HG02623 (cell line): ENCODE measurements around the gene LAMC1.

Source experiments
- ATAC-seq: cut with Tn5 transposase; IDR thresholded peaks from one replicate; pipeline ENCODE4 v1.9.1; 2021; ENCODE audit warnings: moderate library complexity; ENCODE audit not compliant: unreplicated experiment

LAMC1 gene

DNA sequence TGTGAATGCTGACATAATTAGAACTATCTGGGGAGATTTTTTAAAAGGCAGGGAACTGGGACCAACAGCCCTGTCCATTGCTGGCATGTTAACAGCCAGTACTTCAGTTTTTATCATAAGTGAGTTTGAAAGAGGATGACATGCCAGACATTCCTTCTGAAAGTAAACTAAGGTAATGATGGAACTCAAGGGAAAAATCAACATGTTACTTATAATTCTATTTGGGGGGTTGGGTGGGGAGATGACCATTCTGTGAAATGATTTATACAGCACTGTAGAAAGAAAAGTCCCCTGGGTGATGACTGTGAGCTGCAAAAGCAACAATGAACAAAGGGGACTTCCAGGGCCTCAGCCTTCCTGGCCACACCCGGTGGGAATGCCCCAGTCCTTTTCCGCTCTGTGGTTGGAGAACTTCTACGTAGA lies 157.4 kb downstream of the LAMC1 start:
- ATAC-seq: peak; percentile 68

DNA sequence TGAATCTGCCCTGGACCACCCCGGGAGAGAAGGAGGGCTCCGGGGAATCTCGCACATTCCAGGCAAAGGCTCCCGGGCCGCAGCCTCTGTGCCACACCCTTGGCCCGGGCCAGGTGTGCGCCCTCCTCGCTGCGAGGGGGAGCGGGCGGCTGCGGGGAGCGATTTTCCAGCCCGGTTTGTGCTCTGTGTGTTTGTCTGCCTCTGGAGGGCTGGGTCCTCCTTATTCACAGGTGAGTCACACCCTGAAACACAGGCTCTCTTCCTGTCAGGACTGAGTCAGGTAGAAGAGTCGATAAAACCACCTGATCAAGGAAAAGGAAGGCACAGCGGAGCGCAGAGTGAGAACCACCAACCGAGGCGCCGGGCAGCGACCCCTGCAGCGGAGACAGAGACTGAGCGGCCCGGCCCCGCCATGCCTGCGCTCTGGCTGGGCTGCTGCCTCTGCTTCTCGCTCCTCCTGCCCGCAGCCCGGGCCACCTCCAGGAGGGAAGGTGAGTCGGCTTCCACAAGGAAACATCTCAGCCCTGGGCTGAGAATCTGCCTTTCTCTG lies 162.8 kb downstream of the LAMC1 start, which contains the start of gene LAMC2:
TSS of gene LAMC2 (plus strand) at position 324 of the 550 bp plus-strand sequence. CDS start at position 413, 89 bp downstream.
- ATAC-seq: no peak

DNA sequence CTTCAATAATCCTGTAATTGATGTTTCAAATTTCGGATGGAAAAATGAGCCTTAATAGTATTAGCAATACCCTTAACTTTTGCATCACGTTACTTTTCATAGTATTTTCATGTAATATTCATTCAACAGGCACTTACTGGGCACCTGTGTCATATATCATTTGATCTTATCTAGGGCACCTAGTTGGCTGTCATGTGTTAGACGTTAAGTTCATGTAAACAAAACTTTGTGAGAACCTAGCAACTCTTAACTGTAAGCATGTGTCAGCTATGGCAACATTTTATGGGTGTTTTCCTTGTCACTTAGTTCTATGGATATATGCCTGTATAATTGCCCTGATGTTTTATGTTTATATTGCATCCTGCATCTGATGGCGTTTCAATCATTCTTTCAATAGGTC lies 163.6 kb downstream of the LAMC1 start:
- no peak for ATAC-seq

DNA sequence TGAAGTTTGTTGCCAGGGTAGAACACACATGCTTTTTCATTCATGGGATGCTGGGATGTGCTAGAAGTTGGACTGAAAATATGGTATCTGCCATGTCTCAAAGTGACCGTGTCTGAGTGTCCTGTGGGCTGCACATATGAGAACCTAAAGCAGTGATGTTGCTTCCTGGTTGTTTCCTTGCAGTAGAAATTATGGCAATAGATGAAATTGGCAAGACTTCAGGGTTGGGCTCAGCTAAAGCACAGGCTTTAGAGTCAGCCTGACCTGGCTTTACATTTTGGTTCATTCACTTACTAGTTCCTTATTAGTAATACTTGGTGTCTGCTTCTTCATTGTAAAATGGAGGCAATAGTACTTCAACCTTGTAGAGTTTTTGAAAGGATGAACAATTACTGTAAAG lies 165.0 kb downstream of the LAMC1 start:
- ATAC-seq: no peak

DNA sequence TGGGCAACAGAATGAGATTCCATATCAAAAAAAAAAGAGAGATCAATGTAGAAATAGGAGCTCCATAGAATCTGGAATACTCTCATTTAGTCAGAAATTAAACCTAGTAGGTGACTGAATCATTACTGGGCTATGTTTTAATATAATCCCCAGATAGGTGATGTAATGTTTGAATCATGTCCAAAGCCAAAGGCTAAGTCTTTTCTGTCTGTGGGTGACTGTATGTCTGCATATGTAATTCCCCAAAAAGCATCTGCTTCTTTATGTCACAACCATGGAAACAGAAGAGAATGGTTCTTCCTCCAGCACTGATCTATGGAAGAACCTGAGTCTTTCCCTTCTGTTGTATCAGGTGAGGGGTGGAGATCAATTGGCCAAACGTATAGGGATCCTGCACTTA lies 168.6 kb downstream of the LAMC1 start:
- no peak for ATAC-seq

DNA sequence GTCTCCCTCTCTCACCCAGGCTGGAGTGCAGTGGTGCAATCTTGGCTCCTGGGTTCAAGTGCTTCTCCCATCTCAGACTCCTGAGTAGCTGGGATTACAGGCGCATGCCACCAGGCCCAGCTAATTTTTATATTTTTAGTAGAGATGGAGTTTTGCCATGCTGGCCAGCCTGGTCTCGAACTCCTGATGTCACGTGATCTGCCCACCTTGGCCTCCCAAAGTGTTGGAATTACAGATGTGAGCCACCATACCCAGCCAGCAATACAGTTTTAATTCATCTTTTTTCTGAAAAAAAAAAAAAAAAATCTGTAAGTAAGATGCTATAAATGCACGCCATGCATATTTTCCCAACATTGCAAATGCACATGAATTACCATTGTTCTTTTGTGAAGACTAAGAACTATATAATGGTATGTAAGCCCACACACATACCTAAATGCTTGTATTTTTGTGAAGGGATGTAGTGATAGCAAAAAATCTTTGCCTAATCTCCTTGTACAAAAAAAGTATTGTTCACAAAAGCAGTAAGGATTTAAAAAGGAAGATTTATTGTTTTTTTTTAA lies 170.8 kb downstream of the LAMC1 start:
- no peak for ATAC-seq

DNA sequence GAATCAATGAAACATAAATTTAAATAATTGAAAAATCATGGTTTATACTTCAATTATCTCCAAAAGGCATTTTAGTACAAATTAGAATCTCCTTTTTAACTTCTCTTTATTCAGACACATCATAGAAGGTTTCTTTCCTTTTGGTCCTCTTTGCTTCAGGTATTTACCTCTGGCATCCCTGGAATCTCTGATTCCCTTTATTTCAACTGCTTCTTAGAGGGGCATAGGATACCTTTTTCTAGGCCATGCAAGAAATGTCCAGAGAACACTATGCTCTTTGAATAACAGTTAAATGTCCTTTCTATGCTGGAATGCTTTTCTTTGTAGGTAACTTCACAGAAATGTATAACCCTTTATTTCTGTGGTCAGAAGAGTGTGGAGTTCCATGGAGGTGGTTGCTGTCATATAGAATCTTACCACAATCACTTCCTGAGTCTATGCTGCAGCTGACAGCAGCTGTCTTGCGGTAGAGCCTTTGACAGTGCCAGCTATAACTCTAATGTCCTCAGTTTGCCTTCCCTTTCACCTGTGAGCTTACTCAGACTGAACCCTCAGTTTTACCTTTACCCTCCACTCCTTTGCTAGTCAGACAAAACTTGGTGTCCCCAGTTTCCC lies 171.4 kb downstream of the LAMC1 start:
- peak; percentile 88 for ATAC-seq

DNA sequence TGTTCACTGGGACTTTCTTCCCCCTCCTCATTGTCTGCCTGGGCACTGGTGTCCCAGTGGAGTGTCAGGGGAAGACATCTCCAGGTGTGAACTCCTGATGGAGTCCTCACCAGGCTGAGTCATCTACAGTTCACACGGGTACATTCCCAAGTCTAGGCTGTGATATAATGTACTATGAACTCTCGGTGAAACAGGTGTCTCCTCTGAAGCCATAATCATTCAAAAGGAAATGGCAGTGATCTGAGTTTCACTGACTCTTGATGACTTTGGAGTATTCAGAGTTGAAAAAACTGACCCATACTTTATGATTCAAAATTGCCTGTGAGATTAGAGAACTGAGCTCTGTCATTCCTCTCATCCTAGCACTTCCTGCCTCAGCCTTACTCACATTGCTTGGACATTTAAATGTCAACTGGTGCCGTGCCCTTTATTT lies 171.9 kb downstream of the LAMC1 start:
- peak; percentile 36 for ATAC-seq
